Suprapubic skin (tissue), 4 donors: ENCODE measurements around the gene HES6. TPM values are rescaled to one million over a fixed set of nuclear protein-coding genes. Genes with fewer than 3 reads are reported as not detected.

Experiments used
- DNase-seq, 2 donors: peaks; one replicate each; pipeline ENCODE4 v3.0.0-alpha.2; 2019; ENCODE audit warnings: low spot score in 2 of 2
- H3K27ac ChIP-seq: fragments of 200-600 bp; sonication (generic); one replicate; pipeline ENCODE4 v1.5.1; 2019
- H3K27me3 ChIP-seq: fragments of 200-600 bp; sonication (generic); one replicate; pipeline ENCODE4 v1.5.1; 2019
- H3K36me3 ChIP-seq: fragments of 200-600 bp; sonication (generic); one replicate; pipeline ENCODE4 v1.5.1; 2019
- H3K4me1 ChIP-seq: fragments of 200-600 bp; sonication (generic); one replicate; pipeline ENCODE4 v1.5.1; 2019
- H3K4me3 ChIP-seq: fragments of 200-600 bp; sonication (generic); one replicate; pipeline ENCODE4 v1.5.1; 2019; ENCODE audit warnings: mild to moderate bottlenecking
- H3K9me3 ChIP-seq: fragments of 200-600 bp; sonication (generic); one replicate; pipeline ENCODE4 v1.5.1; 2019
- CTCF ChIP-seq, 2 donors: fragments of 200-600 bp in 1 of 2; fragments of 450-650 bp in 1 of 2; sonication (generic) in 1 of 2; IDR thresholded peaks; one replicate each; pipeline ENCODE4 v1.5.1; 2016 to 2019; ENCODE audit warnings: antibody characterized with exemption in 2 of 2, mild to moderate bottlenecking in 1 of 2, moderate library complexity in 1 of 2
- EP300 ChIP-seq: sonication (generic); formaldehyde crosslinking; IDR thresholded peaks from one replicate; pipeline ENCODE4 v1.6.1; 2017; ENCODE audit warnings: antibody characterized with exemption
- POLR2A ChIP-seq, 2 donors: fragments of 450-650 bp; IDR thresholded peaks; one replicate each; pipeline ENCODE4 v1.6.1; 2017; ENCODE audit warnings: antibody characterized with exemption in 2 of 2, mild to moderate bottlenecking in 2 of 2, moderate library complexity in 2 of 2
- POLR2AphosphoS5 ChIP-seq, 3 donors: sonication (generic); formaldehyde crosslinking; IDR thresholded peaks; one replicate each; pipeline ENCODE4 v1.6.1; 2017; ENCODE audit warnings: antibody characterized with exemption in 3 of 3
- WGBS: methylation state at CpG from one replicate; pipeline ENCODE4 v1.1.5; 2018; 5-methylcytosine and 5-hydroxymethylcytosine counted together
- total RNA-seq, 4 donors: library from RNA; depleted of rRNA; stranded (reverse); fragments of >200 nt; gene quantifications; one replicate each; pipeline ENCODE4 v1.1.0, GENCODE V29; 2016

The HES6 gene
- total RNA-seq, 4 donors from 2014 or later, result 4.0 to 10.0 (median 7.0) TPM

- peaks cover 83% of the 10 kb centered on the region for H3K36me3 ChIP-seq
Measured at GRCh38 chr2:238259061-238260020, 19.5 kb upstream of the HES6 start.

GRCh38 chr2:238257786-238258700, 18.2 kb upstream of the HES6 start:
- DNase-seq, result no peak
- H3K27ac ChIP-seq, result no peak overlapping the region
- TF ChIP-seq POLR2AphosphoS5 (IDR thresholded peaks at IDR 0.05) (no peak), CTCF (IDR thresholded peaks at IDR 0.05) (no peak), EP300 (no peak), POLR2A (IDR thresholded peaks at IDR 0.05) (no peak)
- 92% methylated on average over 12 of the region's 15 CpGs for WGBS
- peaks cover 7% of the 10 kb centered on the region for H3K4me1 ChIP-seq
- no peaks in the 10 kb centered on the region for H3K27me3 ChIP-seq
- H3K9me3 ChIP-seq, result no peaks in the 10 kb centered on the region
- no peak overlapping the region for H3K4me3 ChIP-seq
- peaks cover 96% of the 10 kb centered on the region for H3K36me3 ChIP-seq

More at GRCh38 chr2:238259061-238260020, 19.5 kb upstream of the HES6 start:
- Histone ChIP-seq H3K27me3 (no peaks in the 10 kb centered on the region), H3K4me1 (peaks cover 20% of the 10 kb centered on the region), H3K9me3 (no peaks in the 10 kb centered on the region), H3K4me3 (no peak overlapping the region), H3K27ac (no peak overlapping the region)
- peak in 1 of 2 donors; percentile 62 for DNase-seq
- WGBS, result 87% methylated on average over 19 of the region's 21 CpGs
- TF ChIP-seq CTCF (IDR thresholded peaks at IDR 0.05), result no peak
- no peak for TF ChIP-seq POLR2A (IDR thresholded peaks at IDR 0.05)
- TF ChIP-seq POLR2AphosphoS5 (IDR thresholded peaks at IDR 0.05), result no peak
- no peak for TF ChIP-seq EP300

- Histone ChIP-seq H3K4me1 (no peaks in the 10 kb centered on the region), H3K27ac (no peak overlapping the region), H3K4me3 (no peak overlapping the region), H3K9me3 (no peaks in the 10 kb centered on the region), H3K27me3 (no peaks in the 10 kb centered on the region), H3K36me3 (peaks cover 97% of the 10 kb centered on the region)
- 76% methylated on average over 15 of the region's 18 CpGs for WGBS
- TF ChIP-seq EP300, result no peak
- TF ChIP-seq POLR2A (IDR thresholded peaks at IDR 0.05), result no peak
- peak; percentile 49 to 86 for TF ChIP-seq CTCF (IDR thresholded peaks at IDR 0.05)
- peak in 1 of 3 donors; percentile 9 for TF ChIP-seq POLR2AphosphoS5 (IDR thresholded peaks at IDR 0.05)
- peak in 1 of 2 donors; percentile 79 for DNase-seq
Measured at GRCh38 chr2:238256594-238257104, 16.8 kb upstream of the HES6 start.

GRCh38 chr2:238256111-238256510, 16.3 kb upstream of the HES6 start:
- Histone ChIP-seq H3K36me3 (peaks cover 97% of the 10 kb centered on the region), H3K4me3 (no peak overlapping the region), H3K9me3 (no peaks in the 10 kb centered on the region), H3K27ac (no peak overlapping the region), H3K4me1 (no peaks in the 10 kb centered on the region), H3K27me3 (no peaks in the 10 kb centered on the region)
- 90% methylated on average over 6 of the region's 6 CpGs for WGBS
- DNase-seq, result no peak
- TF ChIP-seq EP300 (no peak), POLR2AphosphoS5 (IDR thresholded peaks at IDR 0.05) (no peak), CTCF (IDR thresholded peaks at IDR 0.05) (no peak), POLR2A (IDR thresholded peaks at IDR 0.05) (no peak)
